Omental fat pad (tissue), 4 donors: Measurements from ENCODE around the gene PLEKHD1. TPM values are rescaled to one million over a fixed set of nuclear protein-coding genes. Genes with fewer than 3 reads are reported as not detected.

Source experiments
- ATAC-seq: fragments of 150-250 bp; one replicate; pipeline ENCODE4 v1.9.1; 2016; ENCODE audit warnings: mild to moderate bottlenecking, moderate library complexity; ENCODE audit not compliant: low FRiP score
- DNase-seq: peaks from one replicate; pipeline ENCODE4 v3.0.0-alpha.2; 2019; ENCODE audit warnings: low spot score
- total RNA-seq, 4 donors: library from RNA; depleted of rRNA; stranded (reverse); fragments of >200 nt; gene quantifications; one replicate each; pipeline ENCODE4 v1.1.0, GENCODE V29; 2016
- TF ChIP-seq, protein P1 (sequence below), 3 donors: fragments of 450-650 bp; IDR thresholded peaks; one replicate each; pipeline ENCODE4 v1.5.1; 2016 to 2017; ENCODE audit warnings: antibody characterized with exemption in 3 of 3, mild to moderate bottlenecking in 3 of 3, moderate library complexity in 2 of 3

PLEKHD1 gene
- total RNA-seq, 4 donors from 2014 or later: 0.12 to 0.19 TPM; not detected in 2

GRCh38 chr14:69572030-69572840 is 87.7 kb downstream of the PLEKHD1 start:
- ATAC-seq (peak; percentile 30), DNase-seq (no peak)
- TF ChIP-seq, protein P1, sequence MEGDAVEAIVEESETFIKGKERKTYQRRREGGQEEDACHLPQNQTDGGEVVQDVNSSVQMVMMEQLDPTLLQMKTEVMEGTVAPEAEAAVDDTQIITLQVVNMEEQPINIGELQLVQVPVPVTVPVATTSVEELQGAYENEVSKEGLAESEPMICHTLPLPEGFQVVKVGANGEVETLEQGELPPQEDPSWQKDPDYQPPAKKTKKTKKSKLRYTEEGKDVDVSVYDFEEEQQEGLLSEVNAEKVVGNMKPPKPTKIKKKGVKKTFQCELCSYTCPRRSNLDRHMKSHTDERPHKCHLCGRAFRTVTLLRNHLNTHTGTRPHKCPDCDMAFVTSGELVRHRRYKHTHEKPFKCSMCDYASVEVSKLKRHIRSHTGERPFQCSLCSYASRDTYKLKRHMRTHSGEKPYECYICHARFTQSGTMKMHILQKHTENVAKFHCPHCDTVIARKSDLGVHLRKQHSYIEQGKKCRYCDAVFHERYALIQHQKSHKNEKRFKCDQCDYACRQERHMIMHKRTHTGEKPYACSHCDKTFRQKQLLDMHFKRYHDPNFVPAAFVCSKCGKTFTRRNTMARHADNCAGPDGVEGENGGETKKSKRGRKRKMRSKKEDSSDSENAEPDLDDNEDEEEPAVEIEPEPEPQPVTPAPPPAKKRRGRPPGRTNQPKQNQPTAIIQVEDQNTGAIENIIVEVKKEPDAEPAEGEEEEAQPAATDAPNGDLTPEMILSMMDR (IDR thresholded peaks at IDR 0.05): no peak

DNA sequence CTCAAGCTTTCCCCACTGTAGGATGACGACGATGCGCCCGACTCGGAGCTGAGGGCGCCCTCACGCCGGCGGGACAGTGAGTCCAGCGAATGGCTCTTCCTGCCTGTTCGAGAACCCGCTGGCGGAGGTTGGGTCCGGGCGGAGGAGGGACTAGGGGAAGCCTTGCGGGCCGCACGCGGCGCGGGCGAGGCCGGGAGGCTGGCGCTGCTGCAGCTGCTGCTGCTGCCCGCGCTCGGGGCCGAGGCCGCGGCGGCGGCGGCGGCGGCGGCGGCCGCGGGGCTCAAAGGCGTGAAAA is 88.3 kb downstream of the PLEKHD1 start:
- TF ChIP-seq, protein P1 (IDR thresholded peaks at IDR 0.05): no peak
- ATAC-seq (no peak), DNase-seq (no peak)

DNA sequence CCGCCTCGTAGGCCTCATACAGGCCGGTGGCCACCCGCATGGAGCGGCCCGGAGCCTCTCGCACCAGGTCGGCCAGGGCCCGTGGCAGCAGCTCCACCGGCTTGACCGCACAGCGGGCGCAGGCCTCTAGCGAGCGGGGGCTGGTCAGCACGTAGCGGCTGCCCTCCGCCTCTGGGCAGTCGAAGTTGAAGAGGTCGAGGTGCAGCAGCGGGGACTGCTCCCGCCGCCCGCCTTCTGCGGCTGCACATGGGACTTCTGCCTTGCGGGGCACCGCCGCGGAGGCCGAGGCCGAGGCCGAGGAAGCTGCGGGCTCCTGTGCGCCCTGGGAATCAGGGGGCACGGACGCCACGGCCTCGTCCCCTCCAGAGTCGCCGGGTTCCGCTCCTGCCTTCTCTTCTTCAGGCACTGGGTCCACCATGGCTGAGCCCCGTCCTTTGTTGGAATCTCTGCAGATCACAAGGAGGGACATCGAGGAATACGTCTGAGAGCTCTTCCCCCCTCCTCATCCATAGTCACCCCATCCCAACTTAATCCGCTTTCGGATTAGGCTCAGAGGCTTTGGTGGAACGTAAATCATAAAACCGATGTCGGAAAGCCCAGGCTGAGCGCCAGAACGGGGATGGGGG is 88.8 kb downstream of the PLEKHD1 start:
- TF ChIP-seq, protein P1 (IDR thresholded peaks at IDR 0.05): no peak
- ATAC-seq (no peak), DNase-seq (no peak)

- TF ChIP-seq, protein P1 (IDR thresholded peaks at IDR 0.05): no peak
- ATAC-seq (no peak), DNase-seq (no peak)
Observed at GRCh38 chr14:69573831-69574262, 89.3 kb downstream of the PLEKHD1 start.

- ATAC-seq: peak; percentile 42
- DNase-seq: peak; percentile 38
- TF ChIP-seq, protein P1 (IDR thresholded peaks at IDR 0.05): no peak
Observed at GRCh38 chr14:69574263-69574953, 89.9 kb downstream of the PLEKHD1 start, which contains the start of gene CCDC177. CCDC177 (minus strand) TSS chr14:69574871; CDS start chr14:69573622, 1,249 bp downstream.

GRCh38 chr14:69574954-69575295 is 90.4 kb downstream of the PLEKHD1 start:
- DNase-seq (no peak), ATAC-seq (no peak)
- TF ChIP-seq, protein P1 (IDR thresholded peaks at IDR 0.05): no peak
